ENCODE measurements around the gene AGTPBP1. TPM values are rescaled to one million over a fixed set of nuclear protein-coding genes. Genes with fewer than 3 reads are reported as not detected.

The AGTPBP1 gene
- total RNA-seq, 2 donors from 2014 or later = 35.8 to 39.0 TPM

GRCh38 chr9:85527331-85528020 lies 214.3 kb downstream of the AGTPBP1 start:
- Mint-ChIP-seq H3K9me3 (no peaks in the 10 kb centered on the region), H3K4me3 (no peak overlapping the region), H3K36me3 (ENCODE audit: low read depth) (no peaks in the 10 kb centered on the region), H3K4me1 (peaks cover under 1% of the 10 kb centered on the region), H3K27ac (no peak overlapping the region), H3K27me3 (peaks cover 23% of the 10 kb centered on the region)
- no peak for ATAC-seq (replicated peaks)

GRCh38 chr9:85524531-85524930 lies 217.2 kb downstream of the AGTPBP1 start:
- peaks cover 5% of the 10 kb centered on the region for H3K4me1 Mint-ChIP-seq
- ATAC-seq (replicated peaks) = no peak
- H3K27me3 Mint-ChIP-seq = peaks cover 40% of the 10 kb centered on the region
- H3K9me3 Mint-ChIP-seq = no peaks in the 10 kb centered on the region
- H3K4me3 Mint-ChIP-seq = no peak overlapping the region
- no peak overlapping the region for H3K27ac Mint-ChIP-seq
- no peaks in the 10 kb centered on the region for H3K36me3 Mint-ChIP-seq (ENCODE audit: low read depth)

DNA sequence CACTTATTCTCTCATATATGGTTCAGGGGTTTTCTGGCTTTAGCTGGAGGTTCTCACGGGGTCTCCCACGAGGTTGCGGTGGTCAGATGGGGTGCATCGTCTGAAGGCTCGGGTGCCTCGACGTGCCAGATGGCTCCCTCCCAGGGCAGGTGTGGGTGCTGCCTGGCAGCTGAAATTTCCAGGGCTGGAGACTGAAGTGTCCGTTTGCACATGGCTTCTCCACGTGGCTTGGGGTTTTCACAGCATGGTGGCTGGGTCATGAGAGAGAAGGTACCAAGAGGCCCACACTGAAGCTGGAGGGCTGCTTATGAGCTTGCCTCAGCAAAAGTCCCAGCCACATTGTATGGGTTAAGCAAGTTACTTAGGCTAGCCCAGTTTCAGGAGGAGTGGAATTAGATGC lies 218.6 kb downstream of the AGTPBP1 start:
- no peak for ATAC-seq (replicated peaks)
- Mint-ChIP-seq H3K9me3 (no peaks in the 10 kb centered on the region), H3K27ac (no peak overlapping the region), H3K36me3 (ENCODE audit: low read depth) (no peaks in the 10 kb centered on the region), H3K27me3 (peaks cover 40% of the 10 kb centered on the region), H3K4me3 (peak overlapping the region; percentile 52), H3K4me1 (peaks cover 5% of the 10 kb centered on the region)

DNA sequence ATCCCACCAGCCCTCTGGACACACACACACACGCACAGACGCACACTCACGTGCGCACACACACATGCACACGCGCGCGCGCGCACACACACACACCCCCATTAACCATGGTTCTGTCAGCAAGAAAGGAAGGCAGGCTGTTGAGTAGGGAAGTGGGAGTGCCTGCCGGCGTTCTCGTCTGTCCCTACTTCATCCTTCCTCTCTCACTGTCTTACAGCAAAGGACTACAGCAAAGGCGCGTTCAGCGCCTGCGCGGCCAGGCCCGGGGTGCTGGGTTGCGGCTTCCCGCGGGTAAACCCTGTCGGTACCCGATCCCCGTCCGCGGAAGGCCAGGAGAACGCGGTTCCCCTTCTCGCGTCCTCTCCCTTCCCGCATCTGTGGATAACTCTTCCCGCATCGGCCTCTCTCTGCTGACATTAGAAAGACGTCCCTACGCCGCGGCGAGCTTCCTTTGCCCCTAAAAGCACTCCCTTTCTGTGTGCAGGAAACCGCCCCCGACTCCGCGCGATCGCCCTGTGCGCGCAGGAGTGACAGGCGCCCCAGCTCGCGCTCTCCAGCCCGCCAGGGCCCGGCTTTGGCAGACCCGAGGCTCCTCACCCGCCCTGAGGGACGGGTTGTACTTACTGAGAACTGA lies 219.2 kb downstream of the AGTPBP1 start:
- Mint-ChIP-seq H3K27ac (no peak overlapping the region), H3K9me3 (no peaks in the 10 kb centered on the region)

GRCh38 chr9:85521371-85522197 lies 220.2 kb downstream of the AGTPBP1 start:
- Mint-ChIP-seq H3K36me3 (ENCODE audit: low read depth) (no peaks in the 10 kb centered on the region), H3K4me3 (peak overlapping the region; percentile 52), H3K27ac (no peak overlapping the region), H3K9me3 (no peaks in the 10 kb centered on the region), H3K27me3 (peaks cover 43% of the 10 kb centered on the region), H3K4me1 (peaks cover 5% of the 10 kb centered on the region)
- no peak for ATAC-seq (replicated peaks)

More for the DNA sequence above, 219.2 kb downstream of the AGTPBP1 start:
- Mint-ChIP-seq H3K36me3 (ENCODE audit: low read depth) (no peaks in the 10 kb centered on the region), H3K4me3 (peak overlapping the region; percentile 52), H3K4me1 (peaks cover 5% of the 10 kb centered on the region), H3K27me3 (peaks cover 40% of the 10 kb centered on the region)
- ATAC-seq (replicated peaks) = peak; percentile 44

- Mint-ChIP-seq H3K27me3 (peaks cover 22% of the 10 kb centered on the region), H3K36me3 (ENCODE audit: low read depth) (no peaks in the 10 kb centered on the region), H3K4me3 (no peak overlapping the region), H3K4me1 (peaks cover under 1% of the 10 kb centered on the region), H3K9me3 (no peaks in the 10 kb centered on the region), H3K27ac (no peak overlapping the region)
- no peak for ATAC-seq (replicated peaks)
These were observed 224.6 kb downstream of the AGTPBP1 start for GRCh38 chr9:85516976-85517637.

DNA sequence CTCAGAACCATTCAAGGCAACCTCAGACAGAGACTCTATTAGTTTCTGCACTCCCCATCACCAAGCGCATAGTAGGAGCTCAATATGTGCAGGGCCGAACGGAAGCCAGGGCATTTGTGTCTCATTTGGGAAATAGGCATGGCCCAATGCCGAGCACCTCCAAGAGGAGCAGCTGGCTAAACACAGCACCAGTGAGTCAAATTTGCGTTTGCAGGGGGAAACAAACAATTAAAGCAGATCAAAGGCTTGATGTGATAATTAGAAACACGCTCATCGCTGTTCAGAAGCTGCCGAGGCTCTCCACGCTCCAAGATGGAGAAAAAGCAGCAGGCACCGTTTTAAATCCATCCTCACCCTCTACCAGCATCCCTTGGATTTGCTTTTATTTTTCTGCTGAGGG lies 225.3 kb downstream of the AGTPBP1 start:
- Mint-ChIP-seq H3K9me3 (no peaks in the 10 kb centered on the region), H3K4me1 (no peaks in the 10 kb centered on the region), H3K36me3 (ENCODE audit: low read depth) (no peaks in the 10 kb centered on the region), H3K4me3 (no peak overlapping the region), H3K27ac (no peak overlapping the region), H3K27me3 (peaks cover 22% of the 10 kb centered on the region)
- no peak for ATAC-seq (replicated peaks)

- Mint-ChIP-seq H3K9me3 (no peaks in the 10 kb centered on the region), H3K4me1 (no peaks in the 10 kb centered on the region), H3K27me3 (peaks cover 20% of the 10 kb centered on the region), H3K4me3 (no peak overlapping the region), H3K27ac (no peak overlapping the region), H3K36me3 (ENCODE audit: low read depth) (no peaks in the 10 kb centered on the region)
- no peak for ATAC-seq (replicated peaks)
These were observed 226.7 kb downstream of the AGTPBP1 start for GRCh38 chr9:85515021-85515420.

DNA sequence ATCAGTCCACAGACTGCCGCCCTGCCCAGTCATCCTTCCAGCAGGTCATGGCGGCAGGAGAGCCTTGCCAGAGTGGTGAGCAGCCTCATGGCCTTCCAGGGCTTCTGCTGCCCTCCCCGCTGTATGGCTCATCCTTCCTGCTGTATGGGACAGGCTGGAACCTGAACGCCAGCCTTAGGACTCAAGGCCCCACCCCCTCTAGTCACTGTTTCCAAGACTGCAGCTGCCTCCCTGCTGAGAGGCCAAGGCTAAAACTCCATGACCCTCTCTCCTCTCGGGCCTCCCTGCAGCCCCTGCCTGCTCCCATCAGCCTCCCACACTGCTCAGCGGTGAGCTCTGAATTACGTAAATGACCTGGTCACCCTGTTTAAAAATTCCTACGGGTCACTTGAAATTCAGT lies 227.5 kb downstream of the AGTPBP1 start:
- Mint-ChIP-seq H3K4me3 (no peak overlapping the region), H3K36me3 (ENCODE audit: low read depth) (no peaks in the 10 kb centered on the region), H3K27ac (no peak overlapping the region), H3K4me1 (no peaks in the 10 kb centered on the region), H3K9me3 (no peaks in the 10 kb centered on the region), H3K27me3 (peaks cover 20% of the 10 kb centered on the region)
- no peak for ATAC-seq (replicated peaks)

- peaks cover 34% of the 10 kb centered on the region for H3K27me3 Mint-ChIP-seq
- H3K36me3 Mint-ChIP-seq (ENCODE audit: low read depth) = no peaks in the 10 kb centered on the region
- no peak for ATAC-seq (replicated peaks)
- no peak overlapping the region for H3K4me3 Mint-ChIP-seq
- no peaks in the 10 kb centered on the region for H3K4me1 Mint-ChIP-seq
- no peaks in the 10 kb centered on the region for H3K9me3 Mint-ChIP-seq
- H3K27ac Mint-ChIP-seq = no peak overlapping the region
These were observed 230.0 kb downstream of the AGTPBP1 start for GRCh38 chr9:85511746-85512145.

DNA sequence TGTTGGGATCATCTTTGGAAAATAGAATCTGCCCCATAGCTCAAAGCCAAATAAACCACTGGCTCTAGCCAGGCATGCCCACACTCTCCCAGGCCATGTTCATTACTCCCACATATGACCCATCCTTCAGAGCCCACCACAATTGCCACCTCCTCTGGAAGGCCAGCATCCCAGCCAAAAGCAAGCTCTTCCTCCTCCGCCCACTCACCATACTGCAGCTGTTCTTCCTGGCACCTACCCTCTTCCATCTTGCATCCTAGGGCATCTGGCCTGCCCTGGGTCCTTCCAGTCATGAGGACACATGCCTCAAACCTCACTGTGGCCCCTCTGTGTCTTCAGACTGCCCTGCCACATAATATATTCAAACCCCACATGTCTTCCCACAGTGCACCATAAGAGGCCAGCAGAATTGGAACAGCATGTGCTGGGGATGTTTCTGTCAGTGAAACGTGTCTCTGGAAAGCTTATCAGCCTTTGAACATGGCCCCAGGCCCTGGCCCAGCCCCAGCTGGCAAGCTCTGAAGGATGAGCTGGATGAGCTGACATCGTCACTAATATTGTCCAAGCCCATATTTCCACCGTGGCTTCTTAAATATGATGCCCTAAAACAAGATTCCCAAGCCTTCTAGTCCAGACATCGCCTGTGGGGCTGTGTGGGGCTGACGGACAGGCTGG lies 230.8 kb downstream of the AGTPBP1 start:
- H3K27me3 Mint-ChIP-seq = peaks cover 35% of the 10 kb centered on the region
- ATAC-seq (replicated peaks) = no peak
- H3K4me1 Mint-ChIP-seq = no peaks in the 10 kb centered on the region
- no peak overlapping the region for H3K27ac Mint-ChIP-seq
- no peaks in the 10 kb centered on the region for H3K36me3 Mint-ChIP-seq (ENCODE audit: low read depth)
- no peak overlapping the region for H3K4me3 Mint-ChIP-seq
- no peaks in the 10 kb centered on the region for H3K9me3 Mint-ChIP-seq

- H3K27ac Mint-ChIP-seq = no peak overlapping the region
- no peak for ATAC-seq (replicated peaks)
- no peaks in the 10 kb centered on the region for H3K4me1 Mint-ChIP-seq
- no peaks in the 10 kb centered on the region for H3K9me3 Mint-ChIP-seq
- H3K4me3 Mint-ChIP-seq = no peak overlapping the region
- H3K36me3 Mint-ChIP-seq (ENCODE audit: low read depth) = no peaks in the 10 kb centered on the region
- H3K27me3 Mint-ChIP-seq = peaks cover 30% of the 10 kb centered on the region
These were observed 233.1 kb downstream of the AGTPBP1 start for GRCh38 chr9:85508616-85509015.

GRCh38 chr9:85505612-85506011 lies 236.1 kb downstream of the AGTPBP1 start:
- Mint-ChIP-seq H3K27ac (no peak overlapping the region), H3K4me3 (no peak overlapping the region), H3K9me3 (no peaks in the 10 kb centered on the region), H3K4me1 (no peaks in the 10 kb centered on the region), H3K36me3 (ENCODE audit: low read depth) (no peaks in the 10 kb centered on the region), H3K27me3 (peaks cover 26% of the 10 kb centered on the region)
- ATAC-seq (replicated peaks) = no peak
